ENCODE measurements around the gene EXOC6B. TPM values are rescaled to one million over a fixed set of nuclear protein-coding genes. Genes with fewer than 3 reads are reported as not detected.

EXOC6B gene
- total RNA-seq, 1 experiment from 2014 or later = 40.1 TPM

DNA sequence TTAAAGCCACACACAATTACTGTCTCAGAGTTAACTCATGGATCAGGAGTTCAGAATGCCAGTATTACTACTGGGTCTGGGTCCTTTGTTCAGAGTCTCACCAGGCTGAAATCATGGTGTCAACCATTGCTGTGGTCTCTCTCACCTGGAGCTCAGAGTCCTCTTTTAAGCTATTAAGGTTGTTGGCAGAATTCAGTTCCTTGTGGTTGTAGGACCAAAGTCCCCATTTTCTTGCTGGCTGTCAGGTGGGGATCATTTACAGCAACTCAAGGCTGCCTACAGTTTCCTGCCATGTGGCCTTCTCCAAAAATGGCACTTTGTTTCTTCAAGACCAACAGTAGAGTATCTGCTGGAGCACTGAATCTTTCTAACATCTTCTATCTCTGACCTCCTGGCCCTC, 113.5 kb downstream of the EXOC6B start:
- H3K9ac ChIP-seq (ENCODE audit: extremely low read depth, insufficient read length, low read length) = no peak overlapping the region
- H2BK20ac ChIP-seq (ENCODE audit: low read depth, low read length, poor library complexity, severe bottlenecking) = no peak overlapping the region
- H3K27ac ChIP-seq (ENCODE audit: insufficient read length, low read depth, low read length) = no peak overlapping the region
- no peak overlapping the region for H3K14ac ChIP-seq (ENCODE audit: insufficient read depth, low read length)
- no peaks in the 10 kb centered on the region for H3K79me2 ChIP-seq (ENCODE audit: insufficient read depth, low read length)
- no peaks in the 10 kb centered on the region for H3K4me1 ChIP-seq (ENCODE audit: insufficient read depth, low read length)
- no peak overlapping the region for H2AFZ ChIP-seq (ENCODE audit: low read length)
- Mint-ChIP-seq H3K27me3 (ENCODE audit: low read depth) (no peaks in the 10 kb centered on the region), H3K36me3 (ENCODE audit: insufficient read depth in 1 of 3, low read depth in 3 of 3) (peaks cover 0 to 8% (median 1%) of the 10 kb centered on the region in 3 experiments; a peak in 2 of 7 replicates), H3K27ac (peak overlapping the region in 1 of 3 experiments; percentile 26; a peak in 1 of 7 replicates), H3K4me3 (no peak overlapping the region), H3K4me1 (no peaks in the 10 kb centered on the region), H3K9me3 (no peaks in the 10 kb centered on the region)
- H4K91ac ChIP-seq (ENCODE audit: insufficient read length, low read depth, low read length) = no peak overlapping the region
- H3T11ph ChIP-seq (ENCODE audit: low read length) = no peak overlapping the region
- H4K8ac ChIP-seq (replicated peaks; ENCODE audit: insufficient read length, low read depth, low read length) = no peak overlapping the region
- TF ChIP-seq, protein P1, sequence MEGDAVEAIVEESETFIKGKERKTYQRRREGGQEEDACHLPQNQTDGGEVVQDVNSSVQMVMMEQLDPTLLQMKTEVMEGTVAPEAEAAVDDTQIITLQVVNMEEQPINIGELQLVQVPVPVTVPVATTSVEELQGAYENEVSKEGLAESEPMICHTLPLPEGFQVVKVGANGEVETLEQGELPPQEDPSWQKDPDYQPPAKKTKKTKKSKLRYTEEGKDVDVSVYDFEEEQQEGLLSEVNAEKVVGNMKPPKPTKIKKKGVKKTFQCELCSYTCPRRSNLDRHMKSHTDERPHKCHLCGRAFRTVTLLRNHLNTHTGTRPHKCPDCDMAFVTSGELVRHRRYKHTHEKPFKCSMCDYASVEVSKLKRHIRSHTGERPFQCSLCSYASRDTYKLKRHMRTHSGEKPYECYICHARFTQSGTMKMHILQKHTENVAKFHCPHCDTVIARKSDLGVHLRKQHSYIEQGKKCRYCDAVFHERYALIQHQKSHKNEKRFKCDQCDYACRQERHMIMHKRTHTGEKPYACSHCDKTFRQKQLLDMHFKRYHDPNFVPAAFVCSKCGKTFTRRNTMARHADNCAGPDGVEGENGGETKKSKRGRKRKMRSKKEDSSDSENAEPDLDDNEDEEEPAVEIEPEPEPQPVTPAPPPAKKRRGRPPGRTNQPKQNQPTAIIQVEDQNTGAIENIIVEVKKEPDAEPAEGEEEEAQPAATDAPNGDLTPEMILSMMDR (conservative IDR thresholded peaks at IDR 0.05) = no peak
- H3K56ac ChIP-seq (ENCODE audit: insufficient read length, low read depth, low read length) = no peak overlapping the region
- no peaks in the 10 kb centered on the region for H3K27me3 ChIP-seq (ENCODE audit: insufficient read depth, low read length)
- no peak overlapping the region for H3K4me2 ChIP-seq (ENCODE audit: insufficient read depth, insufficient read length, low read length)
- H2BK120ac ChIP-seq (ENCODE audit: low read depth, low read length, poor library complexity, severe bottlenecking) = no peak overlapping the region
- no peak overlapping the region for H3K18ac ChIP-seq (ENCODE audit: insufficient read length, low read depth, low read length)
- H3K23me2 ChIP-seq (ENCODE audit: insufficient read length, low read depth, low read length, poor library complexity, severe bottlenecking) = no peaks in the 10 kb centered on the region
- H2AK5ac ChIP-seq (ENCODE audit: insufficient read length, low read length) = no peak overlapping the region
- no peak overlapping the region for H3K4ac ChIP-seq (ENCODE audit: low read depth, low read length)
- H2BK15ac ChIP-seq (ENCODE audit: low read depth, low read length) = no peak overlapping the region
- no peak overlapping the region for H2BK5ac ChIP-seq (ENCODE audit: insufficient read length, low read length)
- H3K23ac ChIP-seq (ENCODE audit: insufficient read length, low read depth, low read length) = no peak overlapping the region
- H2BK12ac ChIP-seq (ENCODE audit: insufficient read length, low read depth, low read length) = no peak overlapping the region
- no peaks in the 10 kb centered on the region for H4K20me1 ChIP-seq (ENCODE audit: control insufficient read depth, insufficient read depth, insufficient read length)
- no peak for DNase-seq
- no peaks in the 10 kb centered on the region for H3K79me1 ChIP-seq (ENCODE audit: insufficient read depth, low read depth, low read length, poor library complexity, severe bottlenecking)
- H4K5ac ChIP-seq (ENCODE audit: insufficient read length, low read depth, low read length) = no peak overlapping the region
- no peaks in the 10 kb centered on the region for H3K9me3 ChIP-seq (ENCODE audit: control insufficient read depth, low read depth, low read length)
